Keratinocyte (primary cell): Measurements from ENCODE around the gene RBM34. TPM values are rescaled to one million over a fixed set of nuclear protein-coding genes. Genes with fewer than 3 reads are reported as not detected.

Experiments used
- DNase-seq: peaks from one replicate; pipeline ENCODE4 v3.0.0-alpha.2; 2011; ENCODE audit warnings: low read depth, missing footprints, low spot score
- FAIRE-seq: peaks from 2 replicates; lab custom pipeline; 2011; peaks lifted over from hg19 to GRCh38; lab: Jason Lieb, UNC
- H2AFZ ChIP-seq: 2 replicates; pipeline ENCODE4 v1.6.0; 2012; ENCODE audit warnings: low read length, control low read depth, inconsistent platforms; ENCODE audit not compliant: control insufficient read depth
- H3K27ac ChIP-seq: 2 replicates; pipeline ENCODE4 v1.5.1; 2011; ENCODE audit warnings: low read length; ENCODE audit not compliant: control insufficient read depth, insufficient read depth
- H3K27me3 ChIP-seq: 3 replicates; pipeline ENCODE4 v1.6.0; 2011; ENCODE audit warnings: low read length; ENCODE audit not compliant: control insufficient read depth, insufficient read depth; ENCODE audit errors: extremely low read depth
- H3K36me3 ChIP-seq, 2 experiments: 2 replicates in 1 of 2; 3 replicates in 1 of 2; pipeline ENCODE4 v1.5.1; 2011; ENCODE audit warnings: low read length in 2 of 2, mild to moderate bottlenecking in 1 of 2; ENCODE audit not compliant: control insufficient read depth in 2 of 2, insufficient read depth in 2 of 2; ENCODE audit errors: extremely low read depth in 1 of 2
- H3K4me1 ChIP-seq: 3 replicates; pipeline ENCODE4 v1.5.1; 2011; ENCODE audit warnings: low read length; ENCODE audit not compliant: control insufficient read depth, insufficient read depth; ENCODE audit errors: extremely low read depth
- H3K4me2 ChIP-seq: 3 replicates; pipeline ENCODE4 v1.6.0; 2011; ENCODE audit warnings: low read depth, low read length; ENCODE audit not compliant: control insufficient read depth, insufficient read depth; ENCODE audit errors: extremely low read depth
- H3K4me3 ChIP-seq, 3 experiments: fragments of 200-600 bp in 1 of 3; sonication (generic) in 1 of 3; 2 replicates in 2 of 3; 3 replicates in 1 of 3; pipeline ENCODE4 v1.5.1; 2011 to 2016; ENCODE audit warnings: low read length in 3 of 3, mild to moderate bottlenecking in 3 of 3, control low read depth in 2 of 3, inconsistent platforms in 1 of 3, low read depth in 1 of 3, mixed read lengths in 1 of 3, mixed run types in 1 of 3, moderate library complexity in 1 of 3; ENCODE audit not compliant: control insufficient read depth in 2 of 3, insufficient read depth in 2 of 3; ENCODE audit errors: extremely low read depth in 1 of 3
- H3K79me2 ChIP-seq: 2 replicates; pipeline ENCODE4 v1.6.0; 2012; ENCODE audit warnings: low read length; ENCODE audit not compliant: control insufficient read depth, insufficient read depth
- H3K9ac ChIP-seq: 3 replicates; pipeline ENCODE4 v1.6.0; 2011; ENCODE audit warnings: low read length; ENCODE audit not compliant: control insufficient read depth, insufficient read depth; ENCODE audit errors: extremely low read depth
- H3K9me1 ChIP-seq: 3 replicates; pipeline ENCODE4 v1.6.0; 2011; ENCODE audit warnings: low read length; ENCODE audit not compliant: control insufficient read depth, insufficient read depth; ENCODE audit errors: extremely low read depth
- H3K9me3 ChIP-seq: 2 replicates; pipeline ENCODE4 v1.5.1; 2012; ENCODE audit warnings: low read depth, low read length; ENCODE audit not compliant: control insufficient read depth
- H4K20me1 ChIP-seq: 3 replicates; pipeline ENCODE4 v1.6.0; 2011; ENCODE audit warnings: low read length; ENCODE audit not compliant: control insufficient read depth, insufficient read depth; ENCODE audit errors: extremely low read depth
- EZH2 ChIP-seq: IDR thresholded peaks from one replicate; pipeline ENCODE4 v1.6.1; 2012; ENCODE audit warnings: inconsistent platforms, mild to moderate bottlenecking, low read length, moderate library complexity
- dilution Hi-C: fragments of 300-500 bp; cut with MboI; formaldehyde crosslinking; loops from one replicate; pipeline ENCODE4 v1.7.0; 2020; ENCODE audit warnings: low sequenced_read_pairs; ENCODE audit not compliant: extremely low pct_ligation_motif_present
- polyA plus RNA-seq, 5 experiments: library from polyadenylated mRNA; depleted of rRNA in 3 of 5; stranded (reverse) in 3 of 5; stranded (forward) in 1 of 5; unstranded in 1 of 5; fragments of >200 nt; gene quantifications; 1 replicate in 1 of 5; 2 replicates in 3 of 5; 3 replicates in 1 of 5; pipeline versions ENCODE4 v1.2.1 to v1.2.3, GENCODE V29; 2011 to 2012; ENCODE audit warnings: missing spikeins in 2 of 5, low read depth in 1 of 5, low replicate concordance in 1 of 5
- TF ChIP-seq, protein P1 (sequence below), 3 experiments: IDR thresholded peaks in 1 of 3; conservative IDR thresholded peaks in 1 of 3; optimal IDR thresholded peaks in 1 of 3; 2 replicates in 2 of 3; 3 replicates in 1 of 3; pipeline versions ENCODE3 to v1.5.1; 2011; ENCODE audit warnings: low read length in 3 of 3, mild to moderate bottlenecking in 3 of 3, moderate library complexity in 2 of 3, control low read depth in 1 of 3, inconsistent platforms in 1 of 3; ENCODE audit not compliant: insufficient read depth in 2 of 3; ENCODE audit errors: extremely low read depth in 1 of 3

The RBM34 gene
- polyA plus RNA-seq, 1 donor (not counting 4 experiments of a cell fraction or from before 2014, with no cell fraction given), result 39.3 TPM

DNA sequence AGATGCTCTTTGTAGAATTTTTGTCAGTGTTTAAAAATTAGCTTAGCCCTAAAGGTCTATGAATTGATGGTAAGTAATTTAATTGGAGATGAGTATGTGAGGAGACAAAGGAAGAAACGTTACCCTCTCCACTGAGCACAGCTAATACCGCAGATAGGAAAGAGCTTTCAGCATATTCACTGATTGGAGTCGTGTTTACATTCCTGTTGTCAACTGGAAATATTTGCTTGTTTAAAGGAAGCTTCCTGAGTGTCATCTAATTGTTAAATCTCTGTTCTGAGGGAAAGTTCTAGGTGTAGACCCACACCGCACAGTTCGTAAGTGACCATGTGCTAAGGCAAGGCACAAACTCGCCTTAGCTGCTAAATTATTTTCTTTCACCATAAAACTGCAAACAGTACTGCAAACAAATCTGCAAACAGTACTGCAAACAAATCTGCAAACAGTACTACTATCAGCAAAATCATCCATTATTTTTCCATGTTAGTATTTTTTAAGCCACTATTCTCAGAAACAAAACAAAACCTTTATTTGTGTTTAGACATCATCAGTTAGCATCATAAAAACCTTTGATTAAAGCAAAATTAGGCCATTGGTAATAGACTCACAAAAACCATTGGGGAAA, 65.0 kb downstream of the RBM34 start:
- H3K9ac ChIP-seq, result no peak overlapping the region
- no peaks in the 10 kb centered on the region for H3K36me3 ChIP-seq
- no peaks in the 10 kb centered on the region for H3K9me3 ChIP-seq
- no peaks in the 10 kb centered on the region for H3K79me2 ChIP-seq
- no peak for DNase-seq
- H3K9me1 ChIP-seq, result no peaks in the 10 kb centered on the region
- TF ChIP-seq EZH2, result no peak
- TF ChIP-seq, protein P1, sequence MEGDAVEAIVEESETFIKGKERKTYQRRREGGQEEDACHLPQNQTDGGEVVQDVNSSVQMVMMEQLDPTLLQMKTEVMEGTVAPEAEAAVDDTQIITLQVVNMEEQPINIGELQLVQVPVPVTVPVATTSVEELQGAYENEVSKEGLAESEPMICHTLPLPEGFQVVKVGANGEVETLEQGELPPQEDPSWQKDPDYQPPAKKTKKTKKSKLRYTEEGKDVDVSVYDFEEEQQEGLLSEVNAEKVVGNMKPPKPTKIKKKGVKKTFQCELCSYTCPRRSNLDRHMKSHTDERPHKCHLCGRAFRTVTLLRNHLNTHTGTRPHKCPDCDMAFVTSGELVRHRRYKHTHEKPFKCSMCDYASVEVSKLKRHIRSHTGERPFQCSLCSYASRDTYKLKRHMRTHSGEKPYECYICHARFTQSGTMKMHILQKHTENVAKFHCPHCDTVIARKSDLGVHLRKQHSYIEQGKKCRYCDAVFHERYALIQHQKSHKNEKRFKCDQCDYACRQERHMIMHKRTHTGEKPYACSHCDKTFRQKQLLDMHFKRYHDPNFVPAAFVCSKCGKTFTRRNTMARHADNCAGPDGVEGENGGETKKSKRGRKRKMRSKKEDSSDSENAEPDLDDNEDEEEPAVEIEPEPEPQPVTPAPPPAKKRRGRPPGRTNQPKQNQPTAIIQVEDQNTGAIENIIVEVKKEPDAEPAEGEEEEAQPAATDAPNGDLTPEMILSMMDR (optimal IDR thresholded peaks at IDR 0.05 in 1 of 3, IDR thresholded peaks at IDR 0.05 in 1 of 3, conservative IDR thresholded peaks at IDR 0.05 in 1 of 3; ENCODE audit: extremely low read depth in 1 of 3, insufficient read depth in 2 of 3, low read length in 3 of 3), result no peak
- H4K20me1 ChIP-seq, result no peaks in the 10 kb centered on the region
- H3K27ac ChIP-seq, result no peak overlapping the region
- H3K4me1 ChIP-seq, result peaks cover 3% of the 10 kb centered on the region
- FAIRE-seq, result no peak
- no peak overlapping the region for H3K4me2 ChIP-seq
- H3K4me3 ChIP-seq, result no peak overlapping the region
- no peaks in the 10 kb centered on the region for H3K27me3 ChIP-seq
- dilution Hi-C loops, result no loop called here
- H2AFZ ChIP-seq, result no peak overlapping the region

DNA sequence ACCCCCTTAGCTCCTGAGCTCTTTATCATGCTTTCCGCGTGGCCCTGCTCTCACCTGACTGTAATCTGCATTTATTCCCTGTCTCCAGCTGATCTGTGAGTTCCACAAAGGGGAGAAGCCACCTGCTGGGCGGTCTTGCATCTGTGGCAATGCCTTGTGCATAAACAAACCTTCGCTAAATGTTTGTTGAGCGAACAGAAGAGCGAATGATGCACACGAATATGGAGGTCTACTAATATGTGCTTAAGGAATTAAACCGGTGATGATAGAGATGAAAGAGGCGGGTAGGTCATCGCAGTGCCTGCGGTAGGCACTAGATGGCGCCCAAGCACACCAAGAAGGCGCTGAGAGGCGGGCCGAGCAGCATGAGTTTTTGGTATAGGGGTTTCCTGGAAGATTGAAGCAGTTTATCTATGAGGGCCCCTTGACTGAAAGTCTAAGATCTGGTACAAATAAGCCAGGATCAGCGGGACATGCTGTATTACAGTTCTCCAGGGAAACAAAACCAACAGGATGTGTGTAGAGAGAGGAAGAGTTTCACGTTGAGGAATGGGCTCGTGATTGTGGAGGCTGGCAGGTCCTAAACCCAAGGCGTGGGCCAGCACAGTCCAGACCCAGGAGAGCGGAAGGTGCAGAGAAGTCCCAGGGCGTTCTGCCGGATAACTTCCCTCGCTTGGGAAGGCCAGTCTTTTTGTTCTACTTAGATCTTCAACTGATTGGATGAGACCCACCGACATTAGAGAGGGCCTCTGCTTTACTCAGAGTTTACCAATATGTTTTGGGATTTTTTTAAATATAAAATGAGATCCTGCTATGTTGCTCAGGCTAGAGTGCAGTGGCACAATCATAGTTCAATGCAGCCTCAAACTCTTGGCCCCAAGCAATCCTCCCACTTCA, 67.1 kb downstream of the RBM34 start:
- FAIRE-seq (no peak), DNase-seq (no peak)
- Histone ChIP-seq H3K27ac (no peak overlapping the region), H2AFZ (no peak overlapping the region), H3K4me1 (peaks cover 3% of the 10 kb centered on the region), H3K36me3 (no peaks in the 10 kb centered on the region), H4K20me1 (no peaks in the 10 kb centered on the region), H3K9me3 (no peaks in the 10 kb centered on the region), H3K27me3 (no peaks in the 10 kb centered on the region), H3K4me2 (peak overlapping the region; percentile 42), H3K9me1 (no peaks in the 10 kb centered on the region), H3K79me2 (no peaks in the 10 kb centered on the region), H3K4me3 (no peak overlapping the region), H3K9ac (no peak overlapping the region)
- dilution Hi-C loops, result no loop called here
- no peak for TF ChIP-seq EZH2
- TF ChIP-seq, protein P1 (optimal IDR thresholded peaks at IDR 0.05 in 1 of 3, IDR thresholded peaks at IDR 0.05 in 1 of 3, conservative IDR thresholded peaks at IDR 0.05 in 1 of 3; ENCODE audit: extremely low read depth in 1 of 3, insufficient read depth in 2 of 3, low read length in 3 of 3), result peak; percentile 90 to 97 (median 92)
